Gastrocnemius medialis (tissue), 4 donors: ENCODE results near the gene POM121C.
"Not testable (repeated sequence)": the region's sequence is repeated elsewhere in the genome, so short reads cannot be mapped to it uniquely, and the experiment has no call there.

Source experiments
- CTCF ChIP-seq, 5 experiments: fragments of 450-650 bp in 3 of 5; fragments of 200-600 bp in 2 of 5; sonication (generic) in 2 of 5; IDR thresholded peaks in 4 of 5; conservative IDR thresholded peaks in 1 of 5; 1 replicate in 4 of 5; 2 replicates in 1 of 5; pipeline ENCODE4 v1.5.1; 2016 to 2019; ENCODE audit warnings: antibody characterized with exemption in 5 of 5, mild to moderate bottlenecking in 3 of 5, moderate library complexity in 3 of 5
- POLR2A ChIP-seq, 2 donors: fragments of 450-650 bp; IDR thresholded peaks; one replicate each; pipeline ENCODE4 v1.6.1; 2017; ENCODE audit warnings: antibody characterized with exemption in 2 of 2, mild to moderate bottlenecking in 2 of 2, moderate library complexity in 2 of 2

DNA sequence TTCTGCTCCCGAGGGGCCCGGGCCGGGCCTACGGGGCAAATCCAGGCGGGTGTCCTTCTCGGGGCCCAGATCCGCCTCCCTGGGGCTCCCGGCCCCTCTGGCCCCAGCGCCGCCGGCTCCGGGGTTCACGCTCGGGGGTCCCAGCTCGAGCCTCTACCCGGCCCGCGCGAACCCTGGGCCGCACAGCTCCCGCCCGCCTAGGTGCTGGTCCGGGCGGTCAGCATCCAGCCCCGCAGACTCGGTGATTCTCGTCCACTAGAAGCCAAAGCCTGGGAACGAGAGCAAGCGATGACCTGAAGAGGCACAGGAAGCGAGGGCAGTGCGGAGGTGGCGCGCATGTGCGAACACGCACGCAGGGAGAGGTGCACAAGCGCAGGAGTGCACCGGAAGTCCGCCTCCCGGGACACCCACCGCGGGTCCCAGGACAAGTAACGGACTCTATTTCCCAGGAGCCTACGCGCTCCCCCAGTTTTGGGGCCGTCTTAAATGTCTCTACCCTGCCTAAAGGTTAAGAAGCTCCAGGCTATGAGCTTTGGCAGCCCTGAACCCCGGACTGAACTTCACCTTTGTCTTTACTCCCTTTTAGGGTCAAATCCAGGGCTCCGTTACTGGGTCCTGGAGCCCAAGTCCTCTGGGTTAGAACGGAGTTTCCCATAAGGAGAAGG lies at the start of gene POM121C:
- TF ChIP-seq POLR2A (IDR thresholded peaks at IDR 0.05), result peak; percentile 38 to 72
- TF ChIP-seq CTCF (IDR thresholded peaks at IDR 0.05 in 4 of 5, conservative IDR thresholded peaks at IDR 0.05 in 1 of 5), result not testable (repeated sequence)
